Activated naive CD4-positive, alpha-beta T cell treated with anti-CD3 and anti-CD28 coated beads for 36 hours (primary cell): Measurements from ENCODE around the gene ZFHX3. TPM values are rescaled to one million over a fixed set of nuclear protein-coding genes. Genes with fewer than 3 reads are reported as not detected.

Source experiments
- CTCF ChIA-PET: fragments of 350-600 bp; sonication (Branson Sonifier 250); formaldehyde crosslinking; loops from one replicate; lab custom pipeline; 2021; ENCODE audit warnings: antibody characterized with exemption; lab: Charles Lee
- DNase-seq: peaks from one replicate; pipeline ENCODE4 v3.0.0-alpha.2; 2020
- H3K27ac Mint-ChIP-seq: one replicate; pipeline ENCODE4 v1.8.0; 2021; ENCODE audit warnings: mild to moderate bottlenecking, mixed read lengths
- H3K27me3 Mint-ChIP-seq: one replicate; pipeline ENCODE4 v1.8.0; 2021; ENCODE audit warnings: low read depth, mixed read lengths
- H3K36me3 Mint-ChIP-seq: one replicate; pipeline ENCODE4 v1.8.0; 2021; ENCODE audit warnings: low read depth, mixed read lengths
- H3K4me1 Mint-ChIP-seq: one replicate; pipeline ENCODE4 v1.8.0; 2021; ENCODE audit warnings: low read depth, mixed read lengths
- H3K4me3 Mint-ChIP-seq: one replicate; pipeline ENCODE4 v1.8.0; 2021; ENCODE audit warnings: mild to moderate bottlenecking, moderate library complexity, mixed read lengths
- H3K9me3 Mint-ChIP-seq: one replicate; pipeline ENCODE4 v1.8.0; 2021; ENCODE audit warnings: mixed read lengths
- intact Hi-C: fragments of 100-400 bp; cut with micrococcal nuclease; formaldehyde crosslinking; loops from one replicate; pipeline ENCODE4 v1.15.1; 2023
- total RNA-seq, 2 experiments: library from RNA; stranded (reverse); gene quantifications; one replicate each; pipeline ENCODE4 v1.2.3, GENCODE V29; 2021

The ZFHX3 gene
- total RNA-seq, 2 experiments from 2014 or later: 0.44 to 0.72 TPM

GRCh38 chr16:72854267-72854959, 193.5 kb downstream of the ZFHX3 start:
- Mint-ChIP-seq H3K27me3 (no peaks in the 10 kb centered on the region), H3K27ac (no peak overlapping the region), H3K9me3 (no peaks in the 10 kb centered on the region), H3K4me1 (no peaks in the 10 kb centered on the region), H3K36me3 (no peaks in the 10 kb centered on the region), H3K4me3 (no peak overlapping the region)
- intact Hi-C loops: no loop called here
- DNase-seq: no peak
- CTCF ChIA-PET: interaction anchor here (0.9 kb wide), 1 partner anchor 22 kb away, joined by 3 read pairs; no protein-coding TSS in a partner anchor

GRCh38 chr16:72853575-72854266, 194.2 kb downstream of the ZFHX3 start:
- no peaks in the 10 kb centered on the region for H3K9me3 Mint-ChIP-seq
- intact Hi-C loops: no loop called here
- H3K4me3 Mint-ChIP-seq: no peak overlapping the region
- no peaks in the 10 kb centered on the region for H3K36me3 Mint-ChIP-seq
- no peak overlapping the region for H3K27ac Mint-ChIP-seq
- H3K27me3 Mint-ChIP-seq: no peaks in the 10 kb centered on the region
- no peak for DNase-seq
- no peaks in the 10 kb centered on the region for H3K4me1 Mint-ChIP-seq
- CTCF ChIA-PET: interaction anchor here (0.9 to 1.0 kb wide), 2 partner anchors 22 to 454 kb away, joined by 3 to 4 read pairs; no protein-coding TSS in a partner anchor

- Mint-ChIP-seq H3K4me3 (no peak overlapping the region), H3K27me3 (peaks cover 2% of the 10 kb centered on the region), H3K36me3 (no peaks in the 10 kb centered on the region), H3K4me1 (no peaks in the 10 kb centered on the region), H3K27ac (no peak overlapping the region), H3K9me3 (no peaks in the 10 kb centered on the region)
- intact Hi-C loops: no loop called here
- CTCF ChIA-PET: no interaction called here
- no peak for DNase-seq
Observed at GRCh38 chr16:72852421-72852820, 195.5 kb downstream of the ZFHX3 start.

GRCh38 chr16:72850853-72851252, 197.1 kb downstream of the ZFHX3 start:
- no peak overlapping the region for H3K4me3 Mint-ChIP-seq
- H3K27me3 Mint-ChIP-seq: peaks cover 3% of the 10 kb centered on the region
- DNase-seq: no peak
- no peaks in the 10 kb centered on the region for H3K4me1 Mint-ChIP-seq
- CTCF ChIA-PET: interaction anchor here (2.2 kb wide), 1 partner anchor 18 kb away, joined by 8 read pairs; no protein-coding TSS in a partner anchor
- no peak overlapping the region for H3K27ac Mint-ChIP-seq
- no peaks in the 10 kb centered on the region for H3K36me3 Mint-ChIP-seq
- intact Hi-C loops: no loop called here
- H3K9me3 Mint-ChIP-seq: no peaks in the 10 kb centered on the region

GRCh38 chr16:72850021-72850420, 197.9 kb downstream of the ZFHX3 start:
- no peak for DNase-seq
- intact Hi-C loops: no loop called here
- Mint-ChIP-seq H3K27me3 (peaks cover 6% of the 10 kb centered on the region), H3K4me3 (no peak overlapping the region), H3K9me3 (no peaks in the 10 kb centered on the region), H3K27ac (no peak overlapping the region), H3K4me1 (no peaks in the 10 kb centered on the region), H3K36me3 (no peaks in the 10 kb centered on the region)
- CTCF ChIA-PET: interaction anchor here (2.2 kb wide), 1 partner anchor 17 kb away, joined by 8 read pairs; no protein-coding TSS in a partner anchor

GRCh38 chr16:72848759-72849664, 198.9 kb downstream of the ZFHX3 start:
- intact Hi-C loops: loop anchor here (5.0 kb wide), 1 partner anchor 447 kb away; no protein-coding TSS in a partner anchor
- Mint-ChIP-seq H3K4me3 (no peak overlapping the region), H3K36me3 (no peaks in the 10 kb centered on the region), H3K27me3 (peaks cover 6% of the 10 kb centered on the region), H3K27ac (no peak overlapping the region), H3K4me1 (peaks cover 6% of the 10 kb centered on the region), H3K9me3 (no peaks in the 10 kb centered on the region)
- DNase-seq: no peak
- CTCF ChIA-PET: interaction anchor here (2.2 kb wide), 1 partner anchor 16 kb away, joined by 8 read pairs; no protein-coding TSS in a partner anchor

- H3K4me1 Mint-ChIP-seq: peaks cover 6% of the 10 kb centered on the region
- DNase-seq: no peak
- no peak overlapping the region for H3K27ac Mint-ChIP-seq
- intact Hi-C loops: loop anchor here (5.0 kb wide), 1 partner anchor 446 kb away; no protein-coding TSS in a partner anchor
- no peaks in the 10 kb centered on the region for H3K9me3 Mint-ChIP-seq
- H3K4me3 Mint-ChIP-seq: no peak overlapping the region
- H3K27me3 Mint-ChIP-seq: peaks cover 6% of the 10 kb centered on the region
- H3K36me3 Mint-ChIP-seq: no peaks in the 10 kb centered on the region
- CTCF ChIA-PET: interaction anchor here (0.6 to 1.5 kb wide), 3 partner anchors 15 to 620 kb away, joined by 3 read pairs; no protein-coding TSS in a partner anchor
Observed at GRCh38 chr16:72848028-72848400, 199.9 kb downstream of the ZFHX3 start.

- no peak overlapping the region for H3K4me3 Mint-ChIP-seq
- peak; percentile 33 for DNase-seq
- peaks cover 6% of the 10 kb centered on the region for H3K4me1 Mint-ChIP-seq
- CTCF ChIA-PET: interaction anchor here (0.6 to 2.0 kb wide), 6 partner anchors 9 to 621 kb away, joined by 3 to 7 read pairs (median 3); no protein-coding TSS in a partner anchor
- no peaks in the 10 kb centered on the region for H3K36me3 Mint-ChIP-seq
- intact Hi-C loops: loop anchor here (1.0 to 5.0 kb wide), 2 partner anchors 345 to 445 kb away; no protein-coding TSS in a partner anchor
- no peak overlapping the region for H3K27ac Mint-ChIP-seq
- H3K9me3 Mint-ChIP-seq: no peaks in the 10 kb centered on the region
- H3K27me3 Mint-ChIP-seq: peaks cover 6% of the 10 kb centered on the region
Observed at GRCh38 chr16:72847187-72848027, 200.5 kb downstream of the ZFHX3 start.

- Mint-ChIP-seq H3K9me3 (no peaks in the 10 kb centered on the region), H3K4me3 (no peak overlapping the region), H3K4me1 (peaks cover 6% of the 10 kb centered on the region), H3K27ac (no peak overlapping the region), H3K36me3 (no peaks in the 10 kb centered on the region), H3K27me3 (peaks cover 6% of the 10 kb centered on the region)
- DNase-seq: no peak
- CTCF ChIA-PET: interaction anchor here (1.1 to 2.0 kb wide), 4 partner anchors 10 to 346 kb away, joined by 3 to 7 read pairs (median 3); no protein-coding TSS in a partner anchor
- intact Hi-C loops: loop anchor here (5.0 kb wide), 1 partner anchor 444 kb away; no protein-coding TSS in a partner anchor
Observed at GRCh38 chr16:72846594-72846993, 201.3 kb downstream of the ZFHX3 start.

- intact Hi-C loops: loop anchor here (5.0 kb wide), 1 partner anchor 443 kb away; no protein-coding TSS in a partner anchor
- Mint-ChIP-seq H3K9me3 (no peaks in the 10 kb centered on the region), H3K27me3 (peaks cover 6% of the 10 kb centered on the region), H3K36me3 (no peaks in the 10 kb centered on the region), H3K4me1 (peaks cover 6% of the 10 kb centered on the region), H3K4me3 (no peak overlapping the region), H3K27ac (no peak overlapping the region)
- CTCF ChIA-PET: interaction anchor here (0.5 to 3.0 kb wide), 3 partner anchors 12 to 288 kb away, joined by 3 to 11 read pairs (median 7); no protein-coding TSS in a partner anchor
- no peak for DNase-seq
Observed at GRCh38 chr16:72845322-72846020, 202.5 kb downstream of the ZFHX3 start.
